Astrocyte of the hippocampus (primary cell): ENCODE data around the gene STAT3.
"Not testable (repeated sequence)": the region's sequence is repeated elsewhere in the genome, so short reads cannot be mapped to it uniquely, and the experiment has no call there.

ENCODE experiments used
- DNase-seq: peaks from one replicate; pipeline ENCODE4 v3.0.0; 2011; ENCODE audit warnings: low read depth, low spot score

The STAT3 gene

GRCh38 chr17:42317266-42317845, 70.9 kb downstream of the STAT3 start:
- no peak for DNase-seq

DNA sequence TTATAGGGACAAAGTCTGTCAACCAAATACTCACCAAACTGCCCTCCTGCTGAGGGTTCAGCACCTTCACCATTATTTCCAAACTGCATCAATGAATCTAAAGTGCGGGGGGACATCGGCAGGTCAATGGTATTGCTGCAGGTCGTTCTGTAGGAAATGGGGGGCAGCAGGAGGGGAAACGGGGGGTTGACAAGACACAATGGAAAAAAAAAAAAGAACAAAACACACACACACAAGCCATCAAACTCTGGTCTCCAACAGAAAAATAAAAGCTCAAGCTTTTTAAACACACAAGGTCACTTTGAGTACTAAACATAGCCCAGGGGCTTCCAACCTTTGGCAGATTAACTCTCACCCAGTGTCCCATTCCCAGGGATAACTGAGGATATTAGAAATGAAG, 71.5 kb downstream of the STAT3 start:
- DNase-seq: no peak

DNA sequence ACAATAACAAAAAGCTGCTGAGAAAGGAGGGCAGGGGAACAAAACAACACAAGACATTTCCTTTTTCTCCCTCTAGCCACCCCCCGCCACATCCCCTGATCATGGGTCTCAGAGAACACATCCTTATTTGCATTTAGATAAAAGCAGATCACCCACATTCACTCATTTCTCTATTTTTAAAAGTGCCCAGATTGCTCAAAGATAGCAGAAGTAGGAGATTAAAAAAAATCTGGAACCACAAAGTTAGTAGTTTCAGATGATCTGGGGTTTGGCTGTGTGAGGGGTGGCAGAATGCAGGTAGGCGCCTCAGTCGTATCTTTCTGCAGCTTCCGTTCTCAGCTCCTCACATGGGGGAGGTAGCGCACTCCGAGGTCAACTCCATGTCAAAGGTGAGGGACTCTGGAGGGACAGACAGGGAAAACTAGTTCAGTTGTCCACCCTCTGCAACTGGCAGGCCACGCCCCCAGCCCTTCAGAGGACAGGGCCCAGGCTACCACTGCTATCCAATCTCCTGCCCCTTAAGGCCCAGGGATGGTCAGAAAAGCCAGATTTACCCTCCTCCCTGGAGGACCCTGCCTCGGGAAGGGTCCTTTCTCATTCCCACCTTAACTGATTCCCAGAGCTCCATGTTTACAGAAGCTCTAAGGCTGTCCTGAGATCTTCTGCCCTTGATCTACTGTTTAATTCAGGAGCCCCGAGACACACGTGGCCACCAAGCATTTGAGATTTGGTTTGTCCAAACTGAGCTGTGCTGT, 72.7 kb downstream of the STAT3 start:
- no peak for DNase-seq

DNA sequence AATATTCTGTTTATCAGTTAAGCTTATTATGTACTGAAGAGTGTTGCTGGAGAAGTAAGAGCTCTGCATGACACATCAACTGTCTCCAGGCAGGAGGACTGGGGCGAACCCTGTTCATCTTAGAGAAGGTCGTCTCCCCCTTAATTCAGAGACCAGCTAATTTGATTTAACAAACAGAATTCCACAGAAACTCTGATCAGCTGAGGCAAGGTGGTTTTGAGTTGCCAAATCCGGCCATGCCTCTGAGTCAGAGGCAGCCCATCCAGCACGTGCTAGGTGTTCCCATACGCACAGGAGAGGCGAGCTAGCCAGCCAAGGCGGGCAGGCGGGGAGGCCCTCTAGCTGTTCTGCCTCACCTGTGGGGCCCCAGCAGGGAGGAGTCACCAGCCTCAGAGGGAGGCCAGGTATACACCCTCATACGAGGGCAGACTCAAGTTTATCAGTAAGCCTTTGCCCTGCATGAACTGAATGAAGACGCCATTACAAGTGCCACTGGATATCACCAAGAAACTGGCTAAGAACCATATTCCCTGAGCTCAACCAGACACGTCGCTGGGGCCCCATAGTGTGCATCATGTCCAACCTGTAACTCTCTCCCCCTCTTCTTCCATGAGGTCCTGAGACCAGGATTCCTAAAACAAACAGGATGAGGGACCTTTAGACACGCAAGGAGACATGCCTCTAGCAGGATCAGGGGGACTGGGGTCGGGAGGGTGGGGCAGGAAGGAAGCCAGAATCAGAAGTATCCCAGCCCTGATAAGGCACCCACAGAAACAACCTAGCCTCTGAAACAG, 74.3 kb downstream of the STAT3 start:
- no peak for DNase-seq

- no peak for DNase-seq
Observed at GRCh38 chr17:42313389-42313772, 74.9 kb downstream of the STAT3 start.

DNA sequence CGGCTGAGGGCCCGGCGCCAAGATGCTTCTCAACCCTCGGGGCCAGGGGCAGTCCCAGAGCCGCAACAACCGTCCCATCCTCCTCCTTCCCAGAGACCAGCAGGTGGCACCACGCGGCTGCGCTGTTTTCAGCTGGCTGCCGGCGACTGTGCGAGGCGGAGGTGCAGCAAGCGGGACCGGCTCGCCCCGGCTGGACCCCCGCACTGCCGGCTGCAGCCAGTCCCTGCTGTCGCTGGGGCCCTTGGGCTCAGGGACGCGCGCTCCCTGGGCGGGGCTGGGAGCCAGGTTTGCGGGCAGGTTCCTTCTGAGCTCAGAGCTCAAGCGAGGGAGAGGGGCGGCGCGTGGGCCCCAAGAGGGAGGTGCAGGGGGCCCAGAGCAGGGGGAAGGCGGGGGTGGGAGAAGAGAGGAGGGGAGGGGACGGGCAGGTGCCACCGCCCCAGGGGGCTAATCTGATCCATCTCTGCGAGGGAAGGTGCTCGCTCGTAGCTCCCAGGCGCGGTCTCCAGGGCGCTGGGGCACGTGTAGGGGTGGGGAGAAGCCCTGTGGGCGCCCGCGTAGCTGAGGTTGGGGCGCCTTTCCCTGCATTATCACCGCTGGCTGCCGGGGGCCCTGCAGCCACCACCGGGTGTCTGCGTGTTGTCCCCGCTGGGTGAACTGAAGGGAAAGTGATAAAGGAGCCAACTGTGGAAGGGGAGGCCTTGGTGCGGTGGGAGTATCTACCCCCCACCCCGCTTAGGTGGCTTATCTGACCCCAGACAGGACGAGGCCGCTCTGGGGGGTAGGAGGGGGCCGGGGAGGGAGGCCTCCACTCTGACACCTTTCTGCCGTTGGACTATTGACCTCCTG, 75.7 kb downstream of the STAT3 start:
- peak; percentile 93 for DNase-seq

DNA sequence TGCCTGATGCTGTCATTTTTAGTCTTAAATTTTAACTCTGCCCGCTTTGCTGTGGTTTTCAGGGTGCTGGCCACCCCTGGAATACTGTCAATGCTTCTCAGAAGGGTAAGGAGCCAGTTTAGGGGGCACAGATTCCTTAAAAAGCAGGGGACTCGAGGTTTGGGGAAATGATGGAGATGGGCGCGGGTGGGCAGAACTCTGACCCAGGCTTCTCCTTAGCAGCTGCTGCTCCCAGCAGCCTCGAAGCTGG, 76.3 kb downstream of the STAT3 start:
- no peak for DNase-seq

- peak; percentile 59 for DNase-seq
Observed at GRCh38 chr17:42311240-42312034, 76.8 kb downstream of the STAT3 start.

DNA sequence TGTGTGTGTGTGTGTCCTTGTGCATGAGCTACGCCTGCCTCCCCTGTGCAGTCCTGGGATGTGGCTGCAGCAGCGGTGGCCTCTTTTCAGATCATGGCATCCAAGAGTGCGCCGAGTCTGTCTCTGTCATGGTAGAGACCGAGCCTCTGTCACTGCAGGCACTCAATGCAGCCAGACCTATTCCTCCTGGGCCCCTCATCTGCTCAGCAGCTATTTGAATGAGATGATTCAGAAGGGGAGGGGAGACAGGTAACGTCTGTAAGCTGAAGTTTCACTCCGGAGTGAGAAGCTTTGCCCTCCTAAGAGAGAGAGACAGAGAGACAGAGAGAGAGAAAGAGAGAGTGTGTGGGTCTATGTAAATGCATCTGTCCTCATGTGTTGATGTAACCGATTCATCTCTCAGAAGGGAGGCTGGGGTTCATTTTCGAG, 77.4 kb downstream of the STAT3 start:
- DNase-seq: no peak

GRCh38 chr17:42309986-42310786, 78.1 kb downstream of the STAT3 start:
- DNase-seq: no peak

- DNase-seq: no peak
Observed at GRCh38 chr17:42309142-42309541, 79.1 kb downstream of the STAT3 start.

GRCh38 chr17:42308446-42308845, 79.8 kb downstream of the STAT3 start:
- no peak for DNase-seq

- DNase-seq: no peak
Observed at GRCh38 chr17:42307362-42307927, 80.8 kb downstream of the STAT3 start.

- no peak for DNase-seq
Observed at GRCh38 chr17:42306385-42306667, 81.9 kb downstream of the STAT3 start.

DNA sequence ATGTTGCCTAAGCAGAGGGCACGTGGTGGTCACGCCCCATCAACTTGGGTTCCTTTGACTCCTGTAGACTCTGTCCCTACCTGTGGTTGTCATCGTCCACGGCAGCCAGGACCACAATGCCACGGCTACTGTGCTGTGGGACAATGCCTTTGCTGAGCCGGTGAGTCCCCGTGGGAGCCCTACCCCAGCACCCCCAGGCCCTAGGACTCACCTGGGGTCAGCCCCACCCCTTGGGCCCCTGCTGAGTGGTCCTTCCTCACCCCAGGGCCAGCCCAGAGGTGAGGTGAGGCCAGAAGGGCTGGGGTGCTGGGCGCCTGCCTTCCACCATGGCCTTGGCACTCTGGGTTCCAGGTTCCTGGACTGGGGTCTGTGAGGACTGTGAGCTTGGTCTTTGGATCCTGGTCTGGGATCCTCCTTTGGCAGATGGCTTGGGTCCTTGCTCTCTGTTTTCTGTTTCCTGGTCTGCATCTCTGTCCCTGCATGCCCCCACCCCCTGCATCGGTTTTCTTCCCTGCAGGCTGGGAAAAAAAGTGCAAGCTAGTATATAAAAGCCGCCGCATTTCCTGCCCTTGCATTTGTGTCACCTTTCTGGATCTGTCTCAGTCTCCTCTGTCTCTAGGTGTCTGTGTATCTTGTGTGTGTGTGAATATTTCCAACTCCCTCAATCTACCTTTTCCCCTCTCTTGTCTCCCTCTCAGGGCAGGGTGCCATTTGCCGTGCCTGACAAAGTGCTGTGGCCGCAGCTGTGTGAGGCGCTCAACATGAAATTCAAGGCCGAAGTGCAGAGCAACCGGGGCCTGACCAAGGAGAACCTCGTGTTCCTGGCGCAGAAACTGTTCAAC, 82.5 kb downstream of the STAT3 start:
- DNase-seq: no peak

GRCh38 chr17:42305031-42305330, 83.3 kb downstream of the STAT3 start:
- DNase-seq: not testable (repeated sequence)

GRCh38 chr17:42304187-42305030, 83.8 kb downstream of the STAT3 start:
- DNase-seq: no peak

DNA sequence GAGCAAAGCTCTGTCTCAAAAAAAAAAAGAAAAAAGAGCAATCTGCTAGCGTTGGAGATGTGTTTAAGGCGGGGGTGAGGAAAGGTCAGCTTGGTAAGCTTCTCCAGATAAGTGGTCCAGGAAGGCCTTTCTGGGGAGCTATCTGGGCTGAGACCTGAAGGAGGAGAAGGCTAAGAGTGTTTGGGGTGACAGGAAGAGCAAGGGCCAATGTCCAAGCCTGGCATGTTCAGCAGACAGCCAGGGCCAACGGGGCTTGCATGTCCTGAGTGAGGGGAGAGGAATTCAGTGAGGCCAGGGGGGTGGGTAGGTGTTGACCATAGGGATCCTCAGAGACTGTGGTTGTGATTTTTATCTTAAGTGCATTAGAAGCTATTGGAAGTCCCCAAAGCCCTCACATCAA, 84.5 kb downstream of the STAT3 start:
- DNase-seq: no peak

DNA sequence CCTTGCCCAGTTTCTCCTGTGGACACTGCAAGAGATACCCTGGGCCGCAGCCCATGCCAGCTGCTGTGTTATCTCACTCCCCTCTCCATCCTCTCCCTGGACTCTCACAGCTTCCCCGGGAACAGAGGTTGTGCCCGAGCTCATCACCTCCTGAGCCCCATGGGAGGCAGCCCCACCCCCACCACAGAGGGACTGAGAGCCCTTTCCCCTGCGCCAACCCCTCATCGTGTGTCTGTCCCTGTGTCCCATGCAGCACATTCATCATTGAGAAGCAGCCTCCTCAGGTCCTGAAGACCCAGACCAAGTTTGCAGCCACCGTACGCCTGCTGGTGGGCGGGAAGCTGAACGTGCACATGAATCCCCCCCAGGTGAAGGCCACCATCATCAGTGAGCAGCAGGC, 87.2 kb downstream of the STAT3 start:
- DNase-seq: no peak
